DMS153 treated with DMSO at 0.1 percent for 48 hours (cell line): ENCODE results near the gene PIK3CD.
"Not testable (repeated sequence)": the region's sequence is repeated elsewhere in the genome, so short reads cannot be mapped to it uniquely, and the experiment has no call there.

Experiments
- DNase-seq: peaks from one replicate; lab custom pipeline; 2025; ENCODE audit not compliant: unreplicated experiment; lab: John Stamatoyannopoulos, UW

Gene PIK3CD

DNA sequence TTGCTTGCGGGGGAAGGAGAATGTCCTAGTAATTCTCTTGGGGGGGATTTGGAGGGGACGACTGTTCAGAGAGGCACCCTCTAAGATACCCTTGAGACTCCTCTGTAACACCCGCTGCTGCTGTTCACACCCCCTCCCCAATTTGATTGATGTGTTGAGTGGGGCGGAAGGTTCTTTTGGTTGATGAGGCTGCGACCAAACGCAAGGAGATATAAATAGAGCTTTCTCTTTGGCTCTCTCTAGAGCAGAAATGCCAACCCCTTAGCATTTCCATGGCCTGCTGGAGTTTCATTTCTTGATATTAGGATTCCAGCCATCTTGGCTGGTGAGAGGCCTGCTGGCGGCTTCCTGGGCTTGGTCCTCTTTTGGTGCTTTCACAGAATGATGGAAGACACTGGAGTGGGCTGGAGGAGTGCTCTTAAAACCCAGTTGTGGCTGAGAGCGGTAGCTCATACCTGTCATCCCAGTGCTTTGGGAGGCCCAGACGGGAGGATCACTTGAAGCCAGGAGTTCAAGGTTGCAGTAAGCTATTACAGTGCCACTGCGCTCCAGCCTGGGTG is 2.0 kb downstream of the PIK3CD start:
- DNase-seq, result no peak

DNA sequence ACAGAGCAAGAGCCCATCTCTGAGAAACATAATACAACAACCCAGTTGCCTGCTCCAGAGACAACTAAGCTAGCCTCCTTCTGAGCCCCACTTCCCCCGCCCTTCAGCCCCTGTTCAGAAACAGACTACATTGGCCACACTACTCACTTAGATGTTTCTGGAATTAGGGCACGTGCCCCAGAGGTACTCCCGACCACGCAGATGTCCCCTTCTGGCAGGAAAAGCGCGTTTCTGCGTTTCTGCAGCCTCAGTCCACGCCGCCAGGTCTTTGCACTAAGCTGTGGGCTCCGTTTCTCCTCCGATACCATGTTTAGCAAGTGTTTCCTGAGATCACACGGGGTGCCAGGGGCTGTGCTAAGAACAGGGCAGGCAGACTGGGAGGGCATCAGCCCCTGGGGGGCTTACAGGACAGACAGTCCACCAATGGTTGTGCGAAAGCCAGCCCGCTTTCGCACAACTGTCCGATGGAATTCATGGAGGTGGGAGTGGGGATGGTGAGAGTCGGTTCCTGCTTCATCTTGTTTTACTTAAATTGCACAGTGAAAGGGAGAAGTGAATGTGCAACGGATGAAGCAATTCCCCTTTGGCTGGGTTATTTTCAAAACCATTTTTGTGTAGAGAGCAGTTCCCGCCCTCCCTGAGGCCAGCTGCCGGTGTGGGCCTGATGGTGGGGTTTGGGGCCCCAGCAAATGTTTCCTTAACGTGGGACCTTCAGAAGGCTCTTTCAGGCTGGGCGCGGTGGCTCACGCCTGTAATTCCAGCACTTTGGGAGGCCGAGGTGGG is 2.7 kb downstream of the PIK3CD start:
- no peak for DNase-seq

DNA sequence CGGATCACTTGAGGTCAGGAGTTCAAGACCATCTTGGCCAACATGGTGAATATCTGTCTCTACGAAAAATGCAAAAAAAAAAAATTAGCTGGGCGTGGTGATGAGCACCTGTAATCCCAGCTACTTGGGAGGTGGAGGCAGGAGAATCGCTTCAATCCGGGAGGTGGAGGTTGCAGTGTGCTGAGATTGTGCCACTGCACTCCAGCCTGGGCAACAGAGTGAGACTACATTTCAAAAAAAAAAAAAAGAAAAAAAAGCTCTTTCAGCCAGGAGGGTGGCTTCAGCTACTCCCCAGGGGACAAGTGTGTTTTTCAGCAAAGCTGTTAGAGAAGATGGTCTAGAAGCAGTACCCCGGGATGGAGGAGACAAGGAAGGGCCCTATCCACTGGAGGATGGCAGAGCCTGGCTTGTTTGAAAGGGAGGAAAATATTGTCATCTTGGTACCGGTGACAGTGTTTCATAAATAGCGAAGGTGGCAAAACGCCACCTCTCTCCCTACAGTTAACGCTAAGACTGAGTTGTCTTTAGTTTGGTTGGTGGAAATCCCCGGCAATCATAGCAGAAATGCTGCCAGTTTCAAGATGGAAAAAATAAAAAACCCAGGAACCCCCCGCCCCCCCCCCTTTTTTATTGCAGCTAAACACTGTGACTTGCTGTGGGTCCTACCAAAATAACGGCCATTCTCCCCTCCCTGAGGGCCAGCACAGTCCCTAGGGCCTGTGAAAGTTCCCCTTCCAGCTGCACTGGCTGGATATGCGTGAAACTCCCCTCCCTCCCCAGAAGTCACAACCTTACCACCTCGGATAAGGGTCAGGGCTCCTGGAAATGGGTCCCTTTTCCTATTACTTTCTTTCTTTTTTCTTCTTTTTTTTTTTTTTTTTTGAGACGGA is 3.5 kb downstream of the PIK3CD start:
- DNase-seq, result no peak

DNA sequence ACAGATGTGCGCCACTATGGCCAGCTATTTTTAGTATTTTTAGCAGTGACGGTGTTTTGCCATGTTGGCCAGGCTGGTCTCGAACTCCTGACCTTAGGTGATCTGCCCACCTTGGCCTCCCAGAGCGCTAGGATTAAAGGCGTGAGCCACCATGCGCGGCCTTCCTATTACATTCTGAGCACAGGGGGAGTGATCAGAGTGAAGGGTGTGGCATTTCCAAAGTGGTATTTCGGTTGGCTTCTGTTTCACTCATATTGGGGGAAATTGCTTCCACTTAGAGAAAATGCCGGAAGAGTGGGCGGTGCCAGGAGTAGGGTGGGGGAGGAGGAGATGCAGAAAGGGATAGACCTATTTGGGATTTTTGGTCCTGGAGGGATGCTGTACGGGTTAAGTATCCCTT is 4.3 kb downstream of the PIK3CD start:
- no peak for DNase-seq

DNA sequence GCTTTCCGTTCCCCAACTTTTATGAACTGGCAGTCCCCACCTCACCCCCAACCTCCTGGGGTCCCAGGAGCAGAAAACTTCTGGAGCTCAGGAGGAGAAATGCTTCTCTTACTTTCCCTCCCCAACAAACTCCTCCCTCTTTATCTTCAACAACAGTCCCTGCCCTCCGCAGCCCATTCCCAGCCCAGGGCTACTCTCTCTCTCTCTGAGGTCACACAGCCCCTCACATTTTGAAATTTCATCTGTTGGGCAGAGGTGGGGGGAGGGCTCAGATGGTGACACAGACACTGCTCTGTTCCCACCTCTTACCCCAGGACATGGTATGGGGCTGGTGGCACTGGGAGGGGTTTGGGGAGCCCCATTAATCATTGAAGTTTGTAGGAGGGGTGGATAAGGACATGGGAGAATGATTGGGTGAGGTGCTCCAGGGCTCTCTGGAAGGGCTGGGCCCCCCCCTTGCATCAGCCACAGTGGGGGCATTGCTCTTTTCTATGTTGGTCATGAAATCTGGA is 6.0 kb downstream of the PIK3CD start:
- no peak for DNase-seq

DNA sequence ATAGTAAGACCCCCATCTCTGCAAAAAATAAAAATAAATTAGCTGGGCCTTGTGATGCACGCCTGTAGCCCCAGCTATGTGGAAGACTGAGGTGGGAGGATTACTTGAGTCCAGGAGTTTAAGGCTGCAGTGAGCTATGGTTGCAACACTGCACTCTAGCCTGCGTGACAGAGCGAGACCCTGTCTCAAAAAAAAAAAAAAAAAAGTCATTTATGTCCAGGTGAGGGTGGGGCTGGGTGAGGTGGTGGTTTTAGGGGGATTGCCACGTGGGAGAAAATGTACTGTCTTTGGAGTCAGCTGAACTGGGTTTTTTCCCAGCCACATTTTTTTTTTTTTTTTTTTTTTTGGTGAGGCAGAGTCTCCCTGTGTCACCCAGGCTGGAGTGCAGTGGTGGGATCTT is 6.7 kb downstream of the PIK3CD start:
- no peak for DNase-seq

DNA sequence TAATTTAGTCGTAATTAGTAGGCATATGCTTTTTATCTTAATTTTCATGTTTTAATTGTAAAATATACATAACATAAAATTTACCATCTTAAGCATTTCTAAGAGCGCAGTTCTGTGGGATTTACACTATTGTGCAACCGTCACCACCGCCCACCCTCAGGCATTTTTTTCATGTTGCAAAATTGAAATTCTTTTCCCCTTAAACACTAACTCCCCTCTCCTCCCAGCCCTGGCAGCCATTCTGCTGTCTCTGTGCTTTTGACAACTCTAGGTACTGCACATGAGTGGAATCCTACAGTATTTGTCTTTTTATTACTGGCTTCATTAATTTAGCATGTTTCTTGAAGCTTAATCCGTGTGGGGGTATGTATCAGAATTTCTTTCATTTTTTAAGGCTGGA is 7.8 kb downstream of the PIK3CD start:
- DNase-seq, result no peak

DNA sequence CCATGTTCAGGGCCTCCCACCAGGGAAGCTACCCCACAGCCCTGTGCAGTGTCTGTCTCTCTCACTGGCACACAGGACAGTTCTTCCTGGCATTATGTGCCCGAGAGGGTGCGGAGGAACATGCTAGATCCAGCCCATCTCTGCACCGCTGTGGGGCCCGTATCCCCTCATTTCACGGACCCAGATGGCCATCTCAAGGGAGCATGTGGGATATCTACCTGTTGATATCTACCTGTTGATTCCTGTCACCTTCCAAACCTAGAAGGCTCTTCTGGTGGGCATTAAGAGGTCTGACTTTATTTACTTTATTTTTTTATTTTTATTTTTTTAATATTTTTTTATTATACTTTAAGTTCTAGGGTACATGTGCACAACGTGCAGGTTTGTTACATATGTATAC is 11.7 kb downstream of the PIK3CD start:
- no peak for DNase-seq

DNA sequence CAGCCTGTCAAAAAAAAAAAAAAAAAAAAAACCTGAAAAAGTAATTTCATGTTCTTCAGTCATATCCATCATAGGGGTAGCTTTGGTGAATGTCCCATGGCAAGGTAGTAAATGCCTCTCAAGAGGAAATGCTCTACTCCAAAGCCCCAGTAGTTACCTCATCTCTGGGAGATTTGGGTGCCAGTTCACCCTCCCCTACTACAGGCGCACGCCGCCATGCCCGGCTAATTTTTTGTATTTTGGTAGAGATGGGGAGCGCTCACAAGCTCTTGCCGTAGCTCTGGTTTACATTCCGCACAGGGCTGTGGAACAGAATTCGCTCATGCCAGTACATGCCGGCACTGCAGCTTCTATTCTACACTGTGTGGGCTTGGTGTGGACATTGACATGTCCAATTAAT is 13.7 kb downstream of the PIK3CD start:
- DNase-seq, result no peak

DNA sequence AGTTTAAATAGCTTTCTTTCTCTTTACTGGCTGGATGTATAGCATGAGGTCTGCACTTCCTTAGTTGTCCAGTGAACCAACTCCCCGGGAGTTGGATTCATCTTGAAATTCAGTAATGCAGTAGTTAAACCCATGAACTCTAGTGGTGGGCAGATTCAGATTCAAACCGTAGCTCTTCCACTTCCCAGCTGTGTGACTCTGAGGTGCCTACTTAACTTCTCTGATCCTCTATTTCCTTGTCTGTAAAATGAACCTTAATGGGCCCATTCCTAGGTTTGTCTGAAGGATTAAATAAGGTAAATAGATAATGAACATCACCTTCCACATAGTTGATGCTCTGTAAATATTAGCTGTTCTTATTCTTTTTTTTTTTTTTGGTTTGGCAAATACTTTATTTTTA is 16.5 kb downstream of the PIK3CD start:
- DNase-seq, result no peak

DNA sequence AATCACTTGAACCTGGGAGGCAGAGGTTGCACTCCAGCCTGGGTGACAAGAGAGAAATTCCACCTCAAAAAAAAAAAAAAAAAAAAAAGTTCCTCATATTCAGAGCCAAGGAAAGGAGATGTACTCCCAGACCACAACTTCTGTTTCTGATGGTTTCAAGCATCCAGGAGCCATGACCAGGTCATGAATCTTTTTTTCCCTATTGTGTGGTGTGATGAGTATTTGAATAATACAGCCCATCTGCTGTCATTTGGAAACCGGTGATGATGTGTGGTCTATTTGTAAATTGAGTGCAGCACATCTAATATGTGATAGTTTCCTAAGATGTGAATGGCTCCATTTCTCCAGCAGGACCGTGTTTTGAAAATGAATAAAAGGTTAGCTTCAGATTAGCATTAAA is 18.6 kb downstream of the PIK3CD start:
- no peak for DNase-seq

DNA sequence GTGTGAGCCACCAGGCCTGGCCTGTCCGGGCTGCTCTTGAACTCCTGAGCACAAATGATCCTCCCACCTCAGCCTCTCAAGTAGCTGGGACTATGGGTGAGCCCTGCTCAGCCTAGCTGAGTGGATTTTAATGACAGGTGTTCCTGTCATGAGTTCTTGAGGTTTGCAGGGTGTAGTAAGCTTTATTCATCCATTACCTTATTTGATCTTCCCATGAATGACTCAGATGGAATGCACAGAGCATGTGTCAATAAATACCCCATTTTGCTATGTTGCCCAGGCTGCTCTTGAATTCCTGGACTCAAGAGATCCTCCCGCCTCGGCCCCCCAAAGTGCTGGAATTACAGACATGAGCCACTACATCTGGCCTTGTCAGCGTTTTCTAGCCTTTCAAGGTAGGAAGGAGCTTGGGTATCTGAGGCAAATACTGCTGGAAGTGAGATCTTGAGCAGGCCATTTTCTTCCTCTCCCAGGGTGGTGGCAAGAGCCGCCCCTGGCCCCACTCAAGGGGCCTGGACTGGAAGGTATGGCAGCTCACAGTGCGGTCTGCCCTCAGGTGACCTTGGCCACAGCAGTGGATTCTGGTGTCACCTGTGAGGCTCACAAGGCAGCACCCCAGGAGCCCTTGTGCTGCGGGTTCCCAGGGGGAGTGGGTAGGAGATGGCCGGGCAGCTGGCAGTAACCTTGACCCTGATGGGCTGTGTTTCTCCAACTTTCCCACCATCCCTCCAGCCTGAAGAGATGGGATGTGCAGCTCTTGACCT is 20.0 kb downstream of the PIK3CD start:
- no peak for DNase-seq

DNA sequence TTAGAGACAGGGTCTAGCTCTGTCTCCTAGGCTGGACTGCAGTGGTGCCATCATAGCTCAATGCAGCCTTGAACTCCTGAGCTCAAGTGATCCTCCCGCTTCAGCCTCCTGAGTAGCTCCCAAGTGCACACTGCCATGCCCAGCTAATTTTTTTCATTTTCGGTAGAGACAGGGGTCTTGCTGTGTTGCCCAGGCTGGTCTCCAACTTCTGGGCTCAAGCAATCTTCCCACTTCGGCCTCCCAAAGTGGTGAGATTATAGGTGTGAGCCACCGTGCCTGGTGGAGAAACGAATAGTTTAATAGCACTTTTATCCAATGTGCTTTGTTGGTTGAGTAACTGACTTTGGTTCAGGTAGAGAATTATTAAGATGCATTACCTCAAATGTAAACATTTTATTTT is 20.9 kb downstream of the PIK3CD start:
- DNase-seq, result no peak

DNA sequence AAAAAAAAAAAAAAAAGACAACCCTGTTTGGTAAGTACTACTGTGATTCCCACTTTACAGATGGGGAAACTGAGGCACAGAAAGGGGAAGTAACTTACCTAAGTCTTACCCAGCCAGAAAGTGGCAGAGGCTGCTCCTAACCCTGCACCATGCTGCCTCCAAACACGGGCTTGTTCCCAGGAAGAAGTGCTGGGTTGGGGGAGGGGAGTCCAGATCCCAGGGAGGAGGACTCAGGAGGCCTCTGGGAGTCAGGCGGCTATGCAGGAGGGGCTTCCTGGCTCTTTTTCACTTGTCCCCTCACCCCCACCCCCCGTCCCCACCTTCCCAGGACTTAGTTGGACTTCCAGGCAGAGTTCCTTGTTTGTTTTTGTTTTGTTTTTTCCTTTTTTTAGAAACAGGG is 23.9 kb downstream of the PIK3CD start:
- no peak for DNase-seq

DNA sequence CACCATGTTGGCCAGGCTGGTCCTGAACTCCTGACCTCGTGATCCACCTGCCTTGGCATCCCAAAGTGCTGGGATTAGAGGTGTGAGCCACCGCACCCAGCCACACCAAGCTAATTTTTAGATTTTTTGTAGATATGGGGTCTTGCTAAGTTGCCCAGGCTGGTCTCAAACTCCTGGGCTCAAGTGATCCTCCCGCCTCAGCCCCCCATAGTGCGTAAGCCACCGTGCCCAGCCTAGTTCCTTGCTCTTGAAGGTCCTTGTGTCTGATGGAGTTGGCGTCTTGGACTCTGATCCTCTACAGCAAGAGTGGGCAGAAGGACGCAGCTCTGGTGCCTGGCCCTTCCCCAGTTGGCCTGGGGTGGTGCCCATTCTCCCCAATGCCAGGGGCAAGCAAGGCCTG is 24.6 kb downstream of the PIK3CD start:
- not testable (repeated sequence) for DNase-seq

DNA sequence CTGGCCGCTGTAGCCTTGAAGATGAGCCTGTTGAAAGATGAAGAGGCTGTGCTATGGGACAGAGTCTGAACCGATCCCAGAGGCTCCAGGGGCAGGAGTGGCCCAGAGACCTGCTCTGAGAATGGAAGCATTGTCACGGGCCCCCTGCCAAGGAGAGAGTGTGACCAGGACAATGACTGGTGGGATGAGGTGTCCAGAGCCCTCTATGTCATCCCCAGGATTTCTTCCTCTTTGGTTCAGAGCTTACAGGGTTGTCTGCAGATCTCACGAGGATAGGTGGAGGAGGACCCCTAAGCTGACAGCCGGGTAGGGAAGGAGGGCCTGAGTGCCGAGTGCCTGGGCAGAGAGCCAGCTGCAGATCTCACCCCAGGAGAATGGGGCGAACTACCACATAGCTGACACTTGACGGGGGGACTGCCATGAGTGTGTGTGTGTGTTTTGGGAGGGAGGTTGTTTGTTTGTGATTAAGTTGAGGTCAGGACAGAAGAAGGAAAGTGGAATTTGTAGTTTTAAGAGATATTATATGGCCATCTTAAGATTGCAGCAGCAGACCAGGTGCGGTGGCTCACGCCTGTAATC is 25.4 kb downstream of the PIK3CD start:
- no peak for DNase-seq

DNA sequence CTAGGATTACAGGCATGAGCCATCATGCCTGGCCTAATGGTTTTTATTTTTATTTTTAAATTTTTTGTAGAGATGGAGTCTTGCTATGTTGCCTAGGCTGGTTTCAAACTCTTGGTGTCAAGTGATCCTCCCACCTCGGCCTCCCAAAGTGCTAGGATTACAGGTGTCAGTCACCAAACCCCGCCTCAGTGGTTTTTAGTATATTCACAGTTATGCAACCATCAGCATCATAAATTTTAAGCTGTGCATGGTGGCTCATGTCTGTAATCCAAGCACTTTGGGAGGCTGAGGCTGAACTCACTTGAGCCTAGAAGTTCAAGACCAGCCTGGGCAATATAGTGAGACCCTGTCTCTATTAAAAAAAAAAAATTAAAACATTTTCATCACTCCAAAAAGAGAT is 28.6 kb downstream of the PIK3CD start:
- no peak for DNase-seq

DNA sequence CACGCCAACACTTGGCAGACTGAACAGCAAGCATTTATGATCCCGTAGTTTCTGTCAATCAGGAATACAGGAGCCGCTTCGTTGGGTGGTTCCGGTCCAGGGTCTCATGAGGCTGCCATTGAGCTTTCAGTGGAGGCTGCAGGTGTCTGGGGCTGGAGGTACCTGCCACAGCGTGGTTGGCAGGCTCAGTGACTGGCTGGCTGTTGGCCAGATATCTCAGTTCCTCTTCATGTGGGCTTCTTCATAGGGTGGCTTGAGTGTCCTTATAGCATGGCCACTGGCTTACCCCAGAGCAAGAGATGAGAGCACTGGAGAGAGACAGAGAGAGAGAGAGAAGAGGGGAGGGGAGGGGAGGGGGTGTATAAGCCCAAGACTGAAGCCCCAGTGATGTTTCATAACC is 29.3 kb downstream of the PIK3CD start:
- no peak for DNase-seq

DNA sequence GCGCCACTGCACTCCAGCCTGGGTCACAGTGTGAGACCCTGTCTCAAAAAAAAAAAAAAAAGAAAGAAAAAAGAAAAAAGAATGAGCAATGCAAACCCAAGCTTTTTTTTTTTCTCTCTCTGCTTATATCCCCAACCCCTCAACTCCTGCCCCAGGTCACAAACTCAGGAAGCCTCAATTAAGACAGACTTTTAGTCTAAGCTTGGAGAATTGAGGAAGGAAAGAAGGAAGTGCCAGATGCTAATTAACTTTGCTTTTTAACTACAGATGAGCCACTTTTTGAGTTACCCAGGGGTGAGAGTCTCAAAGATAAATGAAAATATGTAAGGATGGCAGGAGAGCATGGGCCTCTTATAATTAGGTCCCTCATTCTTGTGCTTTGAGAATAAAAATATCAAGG is 33.3 kb downstream of the PIK3CD start:
- DNase-seq, result no peak

DNA sequence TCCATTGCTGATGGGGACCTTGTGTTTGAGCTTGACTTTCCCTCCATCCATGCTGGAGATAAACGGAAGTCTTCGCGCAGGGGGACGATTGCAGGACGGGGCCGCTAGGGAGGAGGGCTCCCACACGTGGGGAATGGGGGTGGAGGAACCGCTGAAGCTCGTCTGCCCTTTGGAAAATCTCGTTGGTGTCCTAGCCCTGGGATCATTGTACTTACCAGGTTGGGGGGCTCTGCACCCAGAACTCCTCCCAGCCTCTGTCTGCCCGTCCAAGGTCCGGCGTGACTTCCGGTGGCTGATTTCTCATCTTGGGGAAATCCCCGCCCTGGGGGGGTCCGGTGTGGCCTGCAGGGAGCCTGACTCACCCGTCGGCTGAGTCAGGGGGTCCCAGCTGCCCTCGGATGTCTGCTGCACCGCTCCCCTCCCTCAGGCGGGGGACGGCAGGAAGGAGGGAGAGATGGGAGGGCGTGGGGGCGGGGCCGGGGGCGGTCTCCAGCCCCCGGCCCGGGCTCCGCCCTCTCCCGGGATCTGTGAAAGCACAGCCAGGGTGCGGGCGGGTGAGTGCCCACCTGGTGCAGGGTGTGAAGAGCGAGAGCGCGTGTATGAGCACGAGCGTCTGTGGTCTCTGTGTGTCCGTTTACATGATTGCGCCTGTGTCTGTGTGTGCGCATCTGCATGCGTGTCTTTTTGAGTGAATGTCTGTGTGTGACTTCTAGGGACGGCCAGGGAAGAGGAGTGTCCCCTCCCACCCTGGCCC is 35.8 kb downstream of the PIK3CD start:
- peak; percentile 52 for DNase-seq
